Middle frontal gyrus (tissue), 1 donor: ENCODE results near the gene CBL.
"Not testable (repeated sequence)": the region's sequence is repeated elsewhere in the genome, so short reads cannot be mapped to it uniquely, and the experiment has no call there.

ENCODE experiments used
- DNase-seq: peaks from one replicate; pipeline ENCODE4 v3.0.0-alpha.2; 2015; ENCODE audit warnings: low spot score; ENCODE audit errors: extremely low spot score

The CBL gene

DNA sequence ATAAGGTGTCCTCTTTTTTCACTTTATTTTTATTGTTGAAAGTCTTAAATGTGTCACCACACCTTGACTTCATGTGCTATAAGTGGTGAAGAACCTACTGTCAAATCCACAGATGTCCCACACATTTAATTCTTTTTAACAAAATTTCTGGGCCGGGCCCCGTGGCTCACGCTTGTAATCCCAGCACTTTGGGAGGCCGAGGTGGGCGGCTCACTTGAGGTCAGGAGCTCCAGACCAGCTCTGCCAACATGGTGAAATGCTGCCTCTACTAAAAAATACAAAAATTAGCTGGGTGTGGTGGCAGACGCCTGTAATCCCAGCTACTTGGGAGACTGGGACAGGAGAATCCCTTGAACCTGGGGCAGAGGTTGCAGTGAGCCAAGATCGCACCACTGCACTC, 3.0 kb downstream of the CBL start:
- no peak for DNase-seq

DNA sequence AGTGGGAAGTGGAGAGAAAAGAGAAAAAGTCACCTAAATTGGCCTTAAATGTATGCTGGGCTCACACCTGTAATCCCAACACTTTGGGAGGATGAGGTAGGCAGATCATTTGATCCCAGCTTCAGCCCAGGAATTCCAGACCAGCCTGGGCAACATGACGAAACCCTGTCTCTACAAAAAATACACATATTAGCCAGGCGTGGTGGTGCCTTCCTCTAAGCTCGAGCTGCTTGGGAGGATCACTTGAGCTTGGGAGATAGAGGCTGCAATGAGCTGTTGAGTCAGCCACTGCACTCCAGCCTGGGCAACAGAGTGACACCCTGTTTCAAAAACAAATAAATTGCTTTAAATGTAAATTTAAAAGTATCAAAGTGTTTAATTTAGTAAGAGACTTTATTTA, 3.9 kb downstream of the CBL start:
- no peak for DNase-seq

DNA sequence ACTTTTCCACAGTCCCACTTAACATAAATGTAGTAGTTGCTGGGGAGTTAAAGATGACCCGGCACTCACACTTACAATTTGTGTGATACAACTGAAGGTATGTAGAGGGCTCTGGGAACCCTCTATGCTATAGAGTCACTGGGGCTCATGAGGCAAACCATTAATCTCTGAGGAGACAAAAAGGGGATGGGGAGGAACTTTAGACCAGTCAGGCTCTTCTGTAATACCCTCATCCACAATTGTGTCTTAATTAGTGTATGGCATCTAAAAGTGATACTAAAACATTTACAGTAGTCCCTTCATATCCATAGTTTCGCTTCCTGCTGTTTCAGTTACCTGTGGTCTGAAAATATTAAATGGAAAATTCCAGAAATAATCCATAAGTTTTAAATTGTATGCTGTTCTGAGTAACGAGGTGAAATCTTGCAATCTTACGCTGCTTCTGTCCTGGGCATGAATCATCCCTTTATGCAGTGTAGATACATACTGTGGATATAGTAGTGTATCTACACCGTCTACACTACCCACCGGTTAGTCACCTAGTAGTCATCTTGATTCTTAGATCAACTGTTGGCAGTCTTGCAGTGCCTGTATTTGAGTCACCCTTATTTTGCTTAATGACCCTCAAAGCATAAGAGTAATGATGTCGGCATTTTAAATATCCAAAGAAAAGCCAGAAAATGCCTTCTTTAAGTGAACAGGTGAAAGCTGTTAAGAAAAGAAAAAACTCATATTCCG, 12.2 kb downstream of the CBL start:
- no peak for DNase-seq

DNA sequence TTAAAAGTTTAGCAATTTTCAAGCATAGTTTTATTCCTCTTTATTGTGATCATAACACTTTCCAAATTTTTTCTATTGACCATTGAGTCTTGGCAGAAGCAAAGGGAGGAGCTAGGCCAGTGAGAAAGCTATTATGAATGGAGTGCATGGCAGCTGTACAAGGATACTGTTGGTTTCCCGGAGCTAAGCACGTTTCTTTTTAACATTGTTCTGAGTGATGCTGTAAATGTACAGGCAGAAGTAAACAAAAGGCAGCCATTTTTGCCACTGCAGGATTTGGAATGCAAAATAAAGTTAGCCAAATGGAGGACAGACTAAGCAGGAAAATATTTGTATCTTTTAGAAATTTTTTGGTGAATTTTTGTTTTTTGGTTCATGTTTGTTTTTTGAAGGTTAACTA, 16.2 kb downstream of the CBL start:
- DNase-seq = no peak

DNA sequence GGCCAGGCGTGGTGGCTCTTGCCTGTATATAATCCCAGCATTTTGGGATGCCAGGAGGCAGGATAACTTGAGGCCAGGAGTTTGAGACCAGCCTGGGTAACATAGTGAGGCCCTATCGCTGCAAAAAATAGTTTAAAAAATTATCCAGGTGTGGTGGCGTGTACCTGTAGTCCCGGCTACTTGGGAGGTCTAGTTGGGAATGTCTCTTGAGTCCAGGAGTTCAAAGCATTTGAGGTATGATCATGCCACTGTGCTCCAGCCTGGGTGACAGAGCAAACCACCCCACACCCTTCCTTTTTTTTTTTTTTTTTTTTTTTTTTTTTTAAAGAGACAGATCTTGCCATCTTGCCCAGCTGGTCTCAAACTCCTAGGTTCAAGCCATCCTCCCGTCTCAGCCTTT, 16.8 kb downstream of the CBL start:
- no peak for DNase-seq

DNA sequence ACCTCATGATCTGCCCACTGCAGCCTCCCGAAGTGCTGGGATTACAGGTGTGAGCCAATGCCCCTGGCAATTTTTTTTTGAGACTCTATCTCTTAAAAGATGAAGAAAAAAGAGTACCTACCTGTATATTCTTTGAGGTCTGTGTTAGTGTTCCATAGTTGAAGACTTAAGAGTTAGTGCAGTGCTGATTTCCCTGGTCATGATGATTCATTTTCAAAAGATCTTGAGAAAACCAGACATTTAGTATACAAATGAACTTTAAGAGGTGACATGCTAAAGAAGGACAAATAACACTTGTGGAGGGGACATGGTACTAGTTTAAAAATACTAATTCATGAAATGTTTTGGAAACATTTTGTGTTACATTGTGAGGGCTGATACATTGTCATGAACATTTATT, 17.7 kb downstream of the CBL start:
- DNase-seq = no peak

DNA sequence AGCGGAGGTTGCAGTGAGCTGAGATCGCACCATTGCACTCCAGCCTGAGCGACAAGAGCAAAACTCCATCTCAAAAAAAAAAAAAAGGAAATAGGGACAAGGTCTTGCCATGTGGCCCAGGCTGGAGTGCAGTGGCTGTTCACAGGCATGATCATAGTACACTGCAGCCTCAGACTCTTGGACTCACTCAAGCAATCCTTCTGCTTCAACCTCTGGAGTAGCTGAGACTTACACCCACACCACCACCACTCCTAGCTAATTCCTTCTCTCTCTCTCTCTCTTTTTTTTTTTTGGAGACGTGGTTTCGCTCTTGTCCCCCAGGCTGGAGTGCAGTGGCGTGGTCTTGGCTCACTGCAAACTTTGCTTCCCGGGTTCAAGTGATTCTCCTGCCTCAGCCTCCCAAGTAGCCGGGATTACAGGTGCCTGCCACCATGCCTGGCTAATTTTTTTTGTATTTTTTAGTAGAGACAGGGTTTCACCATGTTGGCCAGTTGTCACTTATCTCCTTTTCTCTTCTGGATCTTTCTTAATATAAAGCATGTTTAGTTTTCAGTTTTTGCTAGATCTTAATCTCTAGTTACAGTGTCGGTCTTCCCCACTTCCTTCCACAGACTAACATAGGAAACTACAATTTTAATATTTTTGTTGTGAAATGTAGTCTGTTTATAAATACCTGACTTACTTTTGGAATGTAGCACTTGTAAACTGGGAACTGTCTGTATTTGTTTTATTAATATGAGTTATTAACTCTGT, 22.6 kb downstream of the CBL start:
- DNase-seq = not testable (repeated sequence)

DNA sequence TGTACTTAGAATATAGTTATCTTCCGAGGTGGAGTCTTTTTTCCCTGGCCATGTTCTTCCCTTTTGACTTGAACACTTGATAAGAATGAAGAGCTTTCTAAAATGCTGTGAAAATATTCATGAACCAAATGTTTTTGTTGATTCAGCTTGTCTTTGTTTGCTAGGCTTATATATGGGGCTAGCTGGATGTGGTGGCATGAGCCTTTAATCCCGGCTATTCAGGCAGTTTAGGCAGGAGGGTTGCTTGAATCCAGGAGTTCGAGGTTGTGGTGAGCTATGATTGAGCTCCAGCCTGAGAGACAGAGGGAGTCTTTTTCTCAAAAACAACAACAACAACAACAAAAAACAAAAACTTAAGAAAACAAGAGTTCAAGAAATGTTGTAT, 23.1 kb downstream of the CBL start:
- no peak for DNase-seq

DNA sequence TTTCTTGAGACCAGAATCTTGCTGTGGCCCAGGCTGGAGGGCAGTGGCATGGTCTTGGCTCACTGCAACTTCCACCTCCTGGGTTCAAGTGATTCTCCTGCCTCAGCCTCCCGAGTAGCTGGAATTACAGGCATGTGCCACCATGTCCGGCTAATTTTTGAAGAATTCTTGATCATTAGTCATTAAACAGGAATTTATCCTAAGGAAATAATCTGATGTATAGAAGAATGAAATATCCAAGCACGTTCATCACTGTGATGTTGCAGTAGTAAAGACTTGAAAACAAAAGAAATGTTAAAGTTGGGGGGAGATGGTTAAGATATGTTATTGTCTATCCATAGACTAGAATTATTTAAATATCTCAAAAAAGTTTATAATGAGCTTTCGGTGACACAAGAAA, 23.6 kb downstream of the CBL start:
- no peak for DNase-seq

DNA sequence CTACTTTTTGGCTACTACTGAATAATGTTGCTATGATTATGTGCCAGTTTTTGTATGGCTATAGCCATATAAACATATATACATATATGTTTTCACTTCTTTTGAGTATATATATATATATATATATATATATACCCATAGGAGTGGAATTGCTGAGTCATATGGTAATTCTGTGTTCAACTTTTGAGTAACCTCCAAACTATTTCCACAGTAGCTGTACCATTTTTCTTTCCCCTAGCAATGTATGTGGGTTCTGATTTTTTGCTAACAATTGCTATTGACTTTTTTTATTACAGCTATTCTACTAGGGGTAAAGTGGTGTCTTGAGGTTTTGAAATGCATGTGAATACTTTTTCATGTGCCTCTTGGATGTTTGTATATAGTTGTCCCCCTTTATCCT, 30.4 kb downstream of the CBL start:
- no peak for DNase-seq

DNA sequence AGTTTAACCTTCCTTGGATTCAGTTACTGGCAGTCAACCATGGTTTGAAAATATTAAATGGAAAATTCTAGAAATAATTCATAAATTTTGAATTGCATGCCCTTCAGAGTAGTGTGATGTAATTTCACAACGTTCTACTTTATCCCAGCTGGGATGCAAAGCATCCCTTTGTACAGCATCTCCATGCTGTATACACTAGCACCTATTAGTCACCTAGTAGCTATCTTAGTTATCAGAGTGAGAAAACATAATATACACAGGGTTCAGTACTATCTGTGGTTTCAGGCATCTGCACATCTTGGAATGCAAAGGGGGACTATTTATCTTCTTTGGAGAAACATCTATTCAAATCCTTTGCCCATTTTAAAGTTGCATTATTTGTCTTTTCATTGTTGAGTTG, 30.8 kb downstream of the CBL start:
- DNase-seq = no peak

DNA sequence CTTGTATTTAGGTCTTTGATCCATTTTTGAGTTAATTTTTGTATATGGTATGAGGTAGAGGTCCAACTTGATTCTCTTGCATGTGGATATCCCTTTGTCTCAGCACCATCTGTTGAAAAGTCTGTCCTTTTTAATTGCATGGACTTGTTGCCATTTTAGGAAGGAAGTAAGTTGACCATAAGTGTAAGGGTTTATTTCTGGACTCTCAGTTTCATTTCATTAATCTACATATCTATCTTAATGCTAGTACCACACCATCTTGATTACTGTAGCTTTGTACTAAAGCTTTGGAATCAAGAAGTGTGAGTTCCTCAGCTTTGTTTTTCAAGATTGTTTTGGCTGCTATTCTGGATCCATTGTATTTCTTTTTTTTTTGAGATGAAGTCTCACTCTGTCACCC, 31.4 kb downstream of the CBL start:
- no peak for DNase-seq

DNA sequence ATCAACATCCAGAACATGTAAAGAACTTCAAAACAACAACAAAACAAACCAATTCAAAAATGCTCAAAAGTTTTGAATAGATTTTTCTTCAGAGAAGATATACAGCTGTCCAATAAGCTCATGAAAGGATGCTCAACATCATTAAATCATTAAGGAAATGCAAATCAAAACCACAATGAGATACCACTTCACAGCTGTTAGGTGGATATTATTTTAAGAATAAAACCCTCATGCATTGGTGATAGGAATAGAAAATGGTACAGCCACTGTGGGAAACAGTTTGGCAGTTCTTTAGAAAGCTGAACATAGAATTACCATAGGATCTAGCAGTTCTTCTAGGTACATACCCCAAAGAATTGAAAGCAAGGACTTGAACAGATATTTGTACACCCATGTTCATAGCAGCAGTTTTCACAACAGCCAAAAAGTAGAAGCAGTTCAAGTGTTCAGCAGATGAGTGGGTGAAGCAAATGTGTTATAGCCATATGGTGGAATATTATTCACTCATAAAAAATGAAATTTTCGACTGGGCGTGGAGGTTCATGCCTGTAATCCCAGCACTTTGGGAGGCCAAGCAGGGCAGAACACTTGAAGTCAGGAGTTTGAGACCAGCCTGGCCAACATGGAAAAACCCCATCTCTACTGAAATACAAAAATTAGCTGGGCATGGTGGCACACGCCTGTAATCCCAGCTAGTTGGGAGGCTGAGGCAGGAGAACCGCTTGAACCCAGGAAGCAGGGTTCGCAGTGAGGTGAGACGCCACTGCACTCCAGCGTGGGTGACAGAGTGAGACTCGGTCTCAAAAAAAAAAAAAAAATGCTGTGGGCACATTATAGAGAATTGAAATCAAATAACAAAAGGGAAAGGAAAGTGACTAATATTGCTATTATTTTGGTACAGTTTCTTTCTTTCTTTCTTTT, 42.9 kb downstream of the CBL start:
- DNase-seq = no peak

DNA sequence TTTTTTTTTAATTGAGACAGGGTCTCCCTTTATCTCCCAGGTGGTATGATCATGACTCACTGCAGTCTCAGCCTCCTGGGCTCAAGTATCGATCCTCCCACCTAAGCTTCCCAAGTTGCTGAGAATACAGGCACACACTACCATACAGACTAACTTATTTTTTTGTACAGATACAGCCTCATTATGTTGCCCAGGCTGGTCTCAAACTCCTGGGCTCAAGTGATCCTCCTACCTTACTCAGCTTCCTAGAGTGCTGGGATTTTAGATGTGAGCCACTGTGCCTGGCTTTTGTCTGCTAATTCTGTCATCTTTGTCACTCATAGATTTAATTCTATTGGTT, 43.5 kb downstream of the CBL start:
- DNase-seq = no peak

DNA sequence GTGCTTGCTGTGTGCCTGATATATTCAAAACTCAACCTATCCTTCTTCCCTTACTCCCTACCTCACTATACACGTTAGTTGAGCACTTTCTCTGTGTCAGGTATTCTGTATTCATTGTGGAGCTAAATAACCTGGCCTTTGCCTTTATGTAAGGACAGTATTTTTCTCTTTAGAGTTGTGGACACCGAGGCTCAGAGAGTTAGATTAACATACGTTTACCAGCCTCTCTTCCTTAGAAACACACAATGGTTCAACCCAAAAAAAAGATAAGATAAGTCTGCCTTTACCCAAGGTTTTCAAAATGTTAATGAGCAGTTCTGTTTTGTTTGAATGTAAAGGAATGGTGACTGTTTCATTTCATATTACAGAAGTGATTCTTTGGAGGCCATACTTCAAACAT, 45.0 kb downstream of the CBL start:
- DNase-seq = no peak

DNA sequence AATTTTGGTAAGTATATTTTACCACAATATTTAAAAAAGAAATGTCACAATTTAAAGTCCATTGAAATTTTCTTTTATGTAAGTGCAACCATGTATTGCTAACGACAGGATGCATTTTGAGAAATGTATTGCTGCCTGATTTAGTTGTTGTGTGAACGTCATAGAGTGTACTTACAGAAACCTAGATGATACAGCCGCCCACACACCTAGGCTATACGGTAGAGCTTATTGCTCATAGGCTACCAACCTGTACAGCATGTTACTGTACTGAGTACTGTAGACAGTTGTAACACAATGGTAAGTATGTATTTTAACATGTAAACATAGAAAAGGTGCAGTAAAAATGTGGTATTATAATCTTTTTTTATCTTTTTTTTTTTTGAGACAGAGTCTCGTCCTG, 48.1 kb downstream of the CBL start:
- no peak for DNase-seq

DNA sequence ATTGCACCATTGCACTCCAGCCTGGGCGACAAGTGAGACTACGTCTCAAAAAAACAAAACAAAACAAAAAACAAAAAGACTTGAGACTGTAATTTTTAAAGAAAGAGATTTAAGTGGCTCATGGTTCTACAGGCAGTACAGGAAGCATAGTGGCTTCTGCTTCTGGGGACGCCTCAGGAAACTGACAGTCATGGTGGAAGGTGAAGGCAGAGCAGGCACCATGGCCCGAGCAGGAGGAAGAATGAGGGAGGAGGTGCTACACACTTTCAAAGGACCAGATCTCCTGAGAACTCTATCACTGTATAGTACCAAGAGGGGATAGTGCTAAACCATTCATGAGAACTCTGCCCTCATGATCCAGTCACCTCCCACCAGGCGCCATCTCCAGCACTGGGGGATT, 52.0 kb downstream of the CBL start:
- no peak for DNase-seq

DNA sequence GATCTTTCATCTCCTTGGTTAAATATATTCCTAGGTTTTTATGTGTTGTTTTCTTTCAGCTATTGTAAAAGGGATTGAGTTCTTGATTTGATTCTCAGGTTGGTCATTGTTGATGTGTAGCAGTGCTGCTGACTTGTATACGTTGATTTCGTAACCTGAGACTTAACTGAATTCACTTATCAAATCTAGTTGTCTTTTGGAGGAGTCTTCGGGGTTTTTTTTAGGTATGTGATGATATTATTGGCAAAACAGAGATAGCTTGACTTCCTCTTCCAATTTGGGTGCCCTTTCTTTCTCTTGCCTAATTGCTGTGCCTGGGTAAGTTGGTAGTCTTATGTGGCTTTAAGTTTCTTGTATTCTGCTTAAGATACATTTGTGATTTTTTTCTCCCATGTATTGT, 52.8 kb downstream of the CBL start:
- no peak for DNase-seq

DNA sequence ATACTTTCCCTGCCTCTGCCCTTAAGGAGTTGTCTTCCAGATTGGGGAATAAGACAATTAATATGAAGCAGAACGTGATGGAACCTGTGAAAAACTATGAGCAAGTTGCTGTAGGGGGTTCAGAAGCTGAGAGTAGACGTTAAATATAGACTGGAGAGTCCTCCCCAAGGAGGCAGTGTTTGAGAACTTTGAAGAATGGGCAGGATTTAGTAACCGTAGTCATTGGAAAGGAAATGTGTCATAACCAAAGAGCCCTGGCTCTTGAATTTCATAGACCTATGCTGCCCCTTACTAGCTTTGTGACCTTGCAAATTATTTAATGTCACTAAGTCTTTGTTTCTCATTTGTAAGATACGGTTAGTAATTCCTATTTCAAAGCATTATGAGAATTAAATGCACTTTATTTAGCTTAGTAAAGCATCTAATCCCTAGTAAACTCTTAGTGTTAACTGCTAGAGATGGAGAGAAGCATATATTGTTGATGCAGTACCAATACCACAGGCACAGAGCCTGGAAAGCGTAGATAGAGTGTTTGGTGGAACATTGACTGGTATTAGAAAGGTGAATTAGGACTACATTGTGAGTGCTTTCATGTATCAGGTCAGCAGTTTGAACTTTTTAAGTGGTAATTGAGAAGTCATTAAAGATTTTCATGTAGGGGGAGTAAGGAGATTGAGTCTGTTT, 56.7 kb downstream of the CBL start:
- no peak for DNase-seq

DNA sequence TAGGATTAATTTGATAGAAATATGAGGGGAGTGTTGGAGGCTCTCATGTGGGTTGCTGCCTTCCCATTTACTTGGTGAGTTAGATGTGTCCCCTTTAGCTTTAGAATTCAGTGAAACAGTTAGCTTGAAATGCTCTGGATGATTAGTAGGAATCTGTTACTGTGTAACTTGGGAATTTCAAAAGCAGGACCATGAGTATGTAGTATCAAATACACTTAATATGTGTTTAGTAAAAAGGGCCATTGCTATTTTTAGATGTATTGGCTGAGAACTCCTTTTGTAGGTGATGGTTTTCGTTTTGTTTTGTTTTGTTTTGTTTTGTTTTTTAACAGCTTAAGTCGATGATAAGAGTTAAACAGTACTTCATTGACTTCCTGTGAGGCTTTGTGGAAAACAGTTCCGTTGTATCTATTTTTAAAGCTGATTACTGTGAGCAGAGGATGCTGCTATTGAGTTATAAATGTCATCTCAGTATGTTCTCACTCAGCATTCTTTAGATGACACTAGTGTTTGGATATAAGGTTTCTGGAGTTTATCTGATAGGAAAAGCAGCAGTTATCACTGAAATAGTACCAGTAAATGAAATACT, 57.3 kb downstream of the CBL start:
- DNase-seq = no peak

DNA sequence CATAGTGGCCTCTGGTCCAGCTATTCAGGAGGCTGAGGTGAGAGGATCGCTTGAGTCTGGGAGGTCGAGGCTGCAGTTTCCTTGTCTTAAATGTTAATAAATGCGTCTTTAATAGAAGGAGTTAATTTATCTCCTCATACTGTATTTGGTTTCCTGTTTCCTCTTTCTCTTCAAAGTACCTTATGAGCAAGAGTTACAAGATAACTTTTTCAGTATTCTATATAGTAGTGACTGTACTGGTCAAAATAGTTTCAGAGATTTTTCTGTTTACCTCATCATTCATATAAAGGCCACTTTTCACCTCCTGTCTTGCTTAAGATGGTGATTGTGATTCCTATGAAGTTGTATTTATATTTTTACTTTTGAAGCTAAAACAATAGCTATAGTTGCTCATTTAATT, 59.9 kb downstream of the CBL start:
- DNase-seq = no peak
